Choroid plexus epithelial cell (primary cell): Measurements from ENCODE around the gene COL5A1.

Experiments
- DNase-seq: peaks from one replicate; pipeline ENCODE4 v3.0.0-alpha.2; 2010; ENCODE audit warnings: low read depth
- H3K4me3 ChIP-seq: 2 replicates; pipeline ENCODE4 v1.5.1; 2011; ENCODE audit warnings: low read depth, mild to moderate bottlenecking, control low read depth, low read length, moderate library complexity
- CTCF ChIP-seq: conservative IDR thresholded peaks from 2 replicates; pipeline ENCODE4 v1.5.1; 2011; ENCODE audit warnings: low read depth, mild to moderate bottlenecking, control low read depth, inconsistent platforms, low read length, moderate library complexity

Gene COL5A1

DNA sequence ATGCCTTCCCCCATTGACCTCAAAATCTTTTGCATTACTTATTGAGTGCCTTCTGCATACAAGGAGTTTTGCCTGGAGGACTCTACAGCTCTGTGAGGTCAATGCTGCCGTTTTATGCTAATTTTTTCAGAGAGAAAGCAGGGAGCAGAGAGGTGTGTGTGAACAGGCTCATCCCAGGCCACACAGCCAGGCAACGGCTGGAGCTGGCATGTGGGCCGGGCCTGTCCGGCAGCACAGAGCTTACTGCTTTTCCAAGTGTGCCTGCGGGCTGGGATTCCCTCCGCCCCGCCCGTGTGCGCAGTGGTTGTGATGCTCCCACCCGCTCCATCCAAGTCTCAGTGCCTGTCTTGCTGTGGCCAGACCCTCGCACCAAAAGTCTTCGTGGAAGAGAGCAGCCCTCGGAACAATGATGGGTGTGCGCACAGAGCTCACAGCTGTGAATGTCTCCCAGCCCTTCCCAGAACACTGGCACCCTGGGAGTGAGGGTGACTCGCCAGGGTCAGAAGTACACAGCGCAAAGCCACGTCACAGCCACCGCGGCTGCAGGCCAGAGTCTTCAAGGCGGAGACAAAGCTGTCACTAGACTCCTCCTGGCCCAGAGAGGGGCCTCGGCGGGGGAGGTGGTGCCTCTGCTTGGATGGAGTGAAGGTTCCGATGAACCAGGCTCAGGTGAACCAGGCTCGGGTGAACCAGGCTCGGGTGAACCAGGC lies 82.8 kb downstream of the COL5A1 start:
- TF ChIP-seq CTCF, result no peak
- DNase-seq, result peak; percentile 39
- no peak overlapping the region for H3K4me3 ChIP-seq

DNA sequence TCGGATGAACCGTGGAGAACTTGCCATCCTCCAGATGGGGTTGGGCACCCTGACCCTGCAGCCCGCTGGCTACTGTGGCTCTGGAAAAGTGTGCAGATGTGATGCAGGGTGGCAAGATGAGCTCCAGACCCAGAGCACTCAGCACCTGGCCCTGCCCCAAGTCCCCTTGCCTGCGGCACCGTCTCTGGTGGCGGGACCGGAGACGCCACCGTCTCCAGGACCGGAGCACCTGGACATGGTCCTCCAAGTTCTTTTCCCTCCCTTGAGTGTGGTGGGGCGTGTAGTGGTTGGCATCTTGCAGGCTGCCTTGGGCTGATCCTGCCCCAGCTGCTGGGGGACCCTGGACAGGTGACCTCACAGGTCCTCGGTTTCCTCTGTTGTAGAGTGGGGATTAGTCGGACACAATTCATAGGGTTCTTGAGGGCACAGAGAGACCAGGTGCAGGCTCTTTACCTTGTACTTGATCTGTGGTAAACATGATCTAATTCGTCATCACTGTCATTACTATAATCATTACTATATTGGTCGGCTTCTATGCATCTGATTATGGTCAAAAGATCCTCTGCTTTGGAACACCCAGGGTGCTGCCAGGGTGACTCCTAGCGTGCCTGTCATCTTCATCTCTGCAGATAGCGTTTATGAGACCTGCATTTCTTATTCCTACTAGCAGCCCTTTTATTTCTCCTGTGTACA lies 83.5 kb downstream of the COL5A1 start:
- DNase-seq, result no peak
- no peak overlapping the region for H3K4me3 ChIP-seq
- TF ChIP-seq CTCF, result no peak

DNA sequence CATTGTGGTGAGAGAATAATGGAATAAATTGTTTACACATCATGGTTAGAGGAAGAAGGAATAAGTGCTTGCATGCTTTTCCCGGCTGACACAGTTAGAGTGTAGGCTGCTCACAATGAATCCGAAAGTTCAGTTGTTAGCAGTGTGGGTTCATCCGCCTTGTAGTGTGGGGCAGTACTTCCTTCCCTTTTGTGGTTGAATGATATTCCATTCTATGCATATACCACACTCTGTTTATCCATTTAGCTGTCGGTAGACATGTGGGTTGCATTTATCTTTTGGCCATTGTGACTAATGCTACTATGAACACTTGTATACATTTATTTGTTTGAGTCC lies 84.0 kb downstream of the COL5A1 start:
- no peak overlapping the region for H3K4me3 ChIP-seq
- peak; percentile 15 for DNase-seq
- no peak for TF ChIP-seq CTCF

DNA sequence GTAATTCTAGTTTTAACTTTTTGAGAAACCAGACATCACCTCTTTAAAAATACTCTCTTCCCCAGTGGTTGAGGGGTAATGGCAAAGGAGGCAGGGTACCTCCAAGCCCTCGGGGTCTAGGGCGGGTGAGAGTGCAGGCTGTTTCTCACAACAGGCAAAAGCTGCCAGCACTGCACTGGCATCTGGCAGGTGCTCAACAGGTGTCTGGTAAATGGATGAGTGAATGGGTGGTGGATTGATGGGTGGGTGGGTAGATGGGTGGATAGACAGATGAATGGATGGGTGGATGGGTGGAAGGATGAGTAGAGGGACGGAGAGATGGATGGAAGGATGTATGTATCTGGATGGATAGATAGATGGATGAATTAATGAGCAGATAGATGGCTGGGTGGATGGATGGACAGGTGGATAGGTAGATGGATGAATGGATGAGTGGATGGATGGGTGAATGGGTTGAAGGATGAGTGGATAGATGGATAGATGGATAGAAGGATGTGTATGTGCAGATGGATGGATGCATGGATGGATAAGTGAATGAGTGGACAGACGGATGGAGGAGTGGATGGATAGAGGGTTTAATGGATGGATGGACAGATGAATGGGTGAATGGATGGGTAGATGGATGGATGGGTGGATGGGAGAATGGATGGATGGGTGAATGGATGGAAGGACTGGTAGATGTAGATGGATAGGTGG lies 84.6 kb downstream of the COL5A1 start:
- H3K4me3 ChIP-seq, result no peak overlapping the region
- no peak for TF ChIP-seq CTCF
- no peak for DNase-seq

DNA sequence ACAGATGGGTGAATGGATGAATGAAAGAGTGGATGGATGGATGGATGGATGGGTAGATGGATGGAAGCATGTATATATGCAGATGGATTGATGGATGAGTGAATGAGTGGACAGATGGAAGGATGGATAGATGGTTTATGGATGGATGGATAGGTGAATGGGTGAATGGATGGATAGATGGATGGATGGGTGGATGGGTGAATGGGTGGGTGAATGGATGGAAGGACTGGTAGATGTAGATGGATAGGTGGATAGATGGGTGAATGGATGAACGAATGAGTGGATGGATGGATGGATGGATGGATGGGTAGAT lies 85.1 kb downstream of the COL5A1 start:
- no peak for TF ChIP-seq CTCF
- no peak for DNase-seq
- H3K4me3 ChIP-seq, result no peak overlapping the region

DNA sequence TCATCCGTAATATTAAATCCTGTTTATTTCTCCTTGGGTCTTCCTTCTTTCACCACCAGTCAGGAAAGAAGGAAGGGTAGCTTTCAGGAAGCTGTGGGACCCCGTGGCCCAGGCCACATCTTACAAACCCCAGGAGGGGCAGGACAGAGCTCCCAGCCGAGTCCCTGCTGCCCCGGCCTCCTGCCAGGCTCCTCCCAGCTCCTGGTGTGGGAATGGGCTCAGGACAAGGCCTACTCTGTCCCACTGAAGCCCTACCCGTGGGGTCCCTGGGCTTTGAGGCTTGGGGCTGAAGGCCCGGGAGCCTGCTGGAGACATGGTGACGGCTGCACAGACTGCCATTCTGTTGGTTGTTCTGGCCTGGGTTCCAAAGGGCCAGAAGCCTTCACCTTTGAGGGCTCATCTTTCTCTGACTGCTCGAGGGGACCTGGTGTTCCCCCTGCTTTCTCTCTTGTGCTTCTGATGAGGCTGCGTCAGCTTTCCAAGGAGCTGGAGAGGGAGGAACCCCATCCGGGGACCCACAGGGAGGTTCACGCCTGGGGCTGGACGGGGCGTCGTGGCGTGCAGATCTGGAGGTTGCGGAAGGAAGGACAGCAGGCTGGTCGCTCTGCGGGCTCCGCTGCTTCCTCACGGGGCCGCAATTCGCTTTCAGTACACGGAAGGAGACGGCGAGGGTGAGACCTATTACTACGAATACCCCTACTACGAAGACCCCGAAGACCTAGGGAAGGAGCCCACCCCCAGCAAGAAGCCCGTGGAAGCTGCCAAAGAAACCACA lies 86.6 kb downstream of the COL5A1 start:
- DNase-seq, result no peak
- H3K4me3 ChIP-seq, result no peak overlapping the region
- no peak for TF ChIP-seq CTCF
